HG03558 (cell line): ENCODE measurements around the gene NTHL1.

Experiments used
- ATAC-seq: cut with Tn5 transposase; IDR thresholded peaks from one replicate; pipeline ENCODE4 v1.9.1; 2021; ENCODE audit warnings: moderate number of reproducible peaks; ENCODE audit not compliant: unreplicated experiment; ENCODE audit errors: extremely low read depth

Gene NTHL1

DNA sequence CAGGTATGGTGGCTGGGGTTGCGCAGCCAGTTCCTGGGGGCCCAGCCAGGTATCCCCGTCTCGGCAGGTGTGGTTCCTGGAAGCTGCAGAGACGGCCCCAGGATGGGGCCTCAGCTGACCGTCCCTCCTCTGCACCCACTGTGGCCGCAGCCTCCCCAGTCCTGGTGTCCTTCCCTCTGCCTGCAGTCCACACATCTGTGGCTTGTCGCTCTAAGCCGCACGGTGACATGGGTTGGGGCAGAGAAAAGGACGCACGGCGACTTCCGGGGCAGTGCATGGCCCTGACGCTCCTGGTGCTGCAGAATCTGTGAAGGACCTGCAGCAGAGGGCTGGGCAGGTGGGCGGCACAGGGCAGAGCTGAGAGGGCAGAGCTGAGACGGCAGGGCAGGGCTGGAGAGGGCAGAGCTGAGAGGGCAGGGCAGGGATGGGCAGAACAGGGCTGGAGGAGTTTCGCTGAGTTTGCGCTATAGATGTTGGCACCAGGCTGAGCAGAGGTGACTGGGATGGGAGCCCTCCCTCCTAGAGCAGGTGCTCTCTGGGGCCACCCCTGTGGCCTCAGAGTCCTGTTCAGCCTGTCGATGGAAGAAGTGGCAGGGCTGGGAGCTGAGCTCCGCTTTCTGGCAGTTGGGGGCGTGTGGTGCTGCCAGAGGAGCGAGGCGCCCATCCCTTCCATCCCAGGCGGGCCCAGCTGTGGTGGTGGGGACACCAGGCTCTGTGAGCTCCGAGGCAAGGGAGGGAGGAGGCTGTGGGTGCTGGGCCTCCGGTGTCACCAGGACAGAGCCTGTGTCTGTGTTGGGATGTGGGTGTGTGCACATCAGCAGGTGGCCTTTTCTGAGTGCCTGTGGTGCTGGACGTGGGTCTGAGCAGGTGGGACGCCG, 23.2 kb upstream of the NTHL1 start:
- no peak for ATAC-seq

DNA sequence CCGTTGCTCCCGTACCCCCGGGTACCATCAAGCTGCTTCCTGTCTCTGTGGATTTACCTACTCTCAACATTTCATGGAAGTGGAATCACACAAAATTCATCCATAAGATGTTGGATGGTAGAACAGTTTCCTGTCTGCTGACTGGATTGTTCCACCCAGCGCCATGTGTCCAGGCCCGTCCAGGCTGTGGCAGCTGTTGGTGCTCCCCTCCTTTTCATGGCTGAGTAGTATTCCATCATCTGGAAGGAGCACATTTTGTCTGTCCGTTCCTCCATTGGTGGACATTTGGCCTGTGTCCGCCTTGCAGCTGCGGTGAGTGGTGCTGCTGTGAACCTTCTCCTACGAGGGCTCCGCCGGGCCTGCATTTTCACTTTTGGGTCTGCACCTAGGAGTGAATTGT, 18.5 kb upstream of the NTHL1 start:
- ATAC-seq = no peak

DNA sequence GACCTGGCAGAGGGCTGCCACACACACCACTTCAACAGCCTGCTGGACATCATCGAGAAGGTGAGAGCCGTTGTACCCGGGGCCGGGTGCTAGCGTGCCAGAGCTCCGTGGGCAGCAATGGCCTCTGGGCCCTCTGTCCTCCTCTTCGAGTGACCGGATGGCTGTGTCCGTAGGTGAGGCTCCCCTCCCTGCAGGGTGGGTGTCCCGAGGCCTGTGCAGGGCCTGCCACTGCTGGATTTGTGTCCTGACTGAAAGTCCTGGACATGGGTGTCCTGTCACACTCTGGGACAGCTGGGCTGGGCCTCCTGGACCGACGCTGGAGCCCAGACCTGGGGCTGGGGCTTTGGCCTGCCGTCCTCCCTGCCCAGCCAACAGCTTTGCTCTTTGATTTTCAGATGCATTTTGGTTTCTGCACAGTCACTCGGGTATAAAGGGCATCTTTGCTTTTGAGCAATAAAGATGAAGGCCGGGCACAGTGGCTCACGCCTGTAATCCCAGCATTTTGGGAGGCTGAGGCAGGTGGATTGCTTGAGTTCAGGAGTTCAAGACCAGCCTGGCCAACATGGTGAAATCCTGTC, 16.8 kb upstream of the NTHL1 start:
- no peak for ATAC-seq

DNA sequence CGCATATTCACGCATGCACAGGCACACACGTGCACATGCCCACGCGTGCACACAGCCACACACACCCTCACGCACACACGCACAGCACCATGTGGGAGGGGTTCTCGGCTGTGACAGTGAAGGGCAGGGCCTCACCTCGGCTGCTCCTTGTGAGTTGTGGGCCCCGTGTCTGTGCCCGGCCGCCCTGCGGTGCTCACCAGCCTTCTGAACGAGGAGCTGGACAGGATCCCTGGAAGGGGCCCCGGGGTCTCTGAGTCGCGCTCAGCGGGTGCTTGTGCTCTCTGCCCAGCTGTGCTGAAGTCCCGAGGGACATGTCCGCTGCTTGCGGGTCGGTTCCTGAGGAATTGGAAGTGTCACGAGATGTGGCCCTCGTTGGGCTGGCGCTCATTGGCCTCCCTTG, 16.2 kb upstream of the NTHL1 start:
- no peak for ATAC-seq

DNA sequence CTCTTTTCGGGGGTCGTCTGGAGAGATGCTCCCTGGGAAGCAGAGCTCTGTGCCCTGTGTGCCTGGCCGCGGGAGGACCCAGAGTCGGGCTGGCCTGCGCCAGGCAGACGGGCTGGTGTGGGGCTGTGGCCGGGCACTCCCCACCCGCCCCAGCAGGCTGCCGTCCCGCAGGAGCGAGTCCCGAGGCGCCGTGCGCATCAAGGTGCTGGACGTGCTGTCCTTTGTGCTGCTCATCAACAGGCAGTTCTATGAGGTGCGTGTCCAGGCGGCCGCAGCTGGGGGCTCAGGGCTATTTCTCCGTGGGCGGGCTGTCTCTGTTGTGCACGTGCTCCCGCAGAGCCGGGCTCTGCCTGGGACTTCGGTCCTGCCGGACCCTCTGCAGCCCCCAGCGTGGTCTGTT, 15.2 kb upstream of the NTHL1 start:
- no peak for ATAC-seq

DNA sequence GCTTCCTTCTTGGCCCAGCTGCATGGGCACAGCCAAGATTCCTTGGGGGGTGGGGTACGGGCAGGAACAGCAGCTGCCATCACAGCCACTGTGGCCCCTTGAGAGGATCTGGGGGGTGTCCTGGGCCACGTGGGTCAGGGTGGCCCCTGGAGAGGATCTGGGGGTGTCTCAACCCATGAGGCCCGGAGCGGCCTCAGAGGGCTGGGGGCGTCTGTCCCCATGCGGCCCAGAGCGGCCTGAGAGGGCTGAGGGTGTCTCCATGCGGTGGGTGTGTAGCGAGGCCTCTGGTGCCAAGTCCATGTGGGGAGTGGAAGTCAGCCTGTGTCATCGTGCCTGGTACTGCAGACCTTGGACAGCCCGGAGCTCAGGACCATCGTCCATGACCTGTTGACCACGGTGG, 13.9 kb upstream of the NTHL1 start:
- ATAC-seq = no peak

DNA sequence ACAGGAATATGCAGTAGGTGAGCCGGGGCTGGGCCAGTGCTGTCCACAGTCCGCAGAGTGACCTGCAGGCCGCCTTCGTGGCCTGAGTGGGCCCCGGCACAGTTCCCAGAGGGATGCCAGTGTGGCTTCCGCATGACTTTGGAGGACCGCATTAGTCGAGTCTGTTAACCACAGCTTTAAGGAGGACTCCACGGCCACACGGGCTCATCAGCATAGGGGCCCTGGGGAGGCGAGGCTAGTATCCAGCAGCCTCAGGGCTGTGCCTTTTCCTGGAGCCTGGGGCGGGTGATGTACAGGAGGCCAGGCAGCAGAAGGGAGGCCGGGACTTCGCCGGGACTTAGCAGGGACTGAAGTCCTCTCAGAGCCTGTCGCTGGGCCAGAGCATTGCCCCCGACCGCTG, 13.4 kb upstream of the NTHL1 start:
- no peak for ATAC-seq

DNA sequence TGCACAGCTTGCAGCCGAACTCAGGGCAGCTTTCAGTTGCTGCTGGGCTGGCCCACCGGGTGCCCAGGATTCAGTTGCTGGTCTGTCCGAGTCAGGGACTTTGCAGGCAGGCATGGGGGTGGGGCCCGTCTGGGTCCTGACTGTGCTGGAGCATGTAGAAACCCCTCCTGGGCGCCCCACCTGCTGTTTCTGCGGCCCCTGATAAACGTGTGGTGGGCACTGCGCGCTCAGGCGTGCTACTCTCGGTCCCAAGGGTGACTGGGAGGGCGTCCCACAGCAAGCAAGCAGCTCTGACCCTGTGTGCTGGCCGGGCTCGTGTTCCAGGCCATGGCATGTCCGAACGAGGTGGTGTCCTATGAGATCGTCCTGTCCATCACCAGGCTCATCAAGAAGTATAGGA, 12.7 kb upstream of the NTHL1 start:
- ATAC-seq = no peak

DNA sequence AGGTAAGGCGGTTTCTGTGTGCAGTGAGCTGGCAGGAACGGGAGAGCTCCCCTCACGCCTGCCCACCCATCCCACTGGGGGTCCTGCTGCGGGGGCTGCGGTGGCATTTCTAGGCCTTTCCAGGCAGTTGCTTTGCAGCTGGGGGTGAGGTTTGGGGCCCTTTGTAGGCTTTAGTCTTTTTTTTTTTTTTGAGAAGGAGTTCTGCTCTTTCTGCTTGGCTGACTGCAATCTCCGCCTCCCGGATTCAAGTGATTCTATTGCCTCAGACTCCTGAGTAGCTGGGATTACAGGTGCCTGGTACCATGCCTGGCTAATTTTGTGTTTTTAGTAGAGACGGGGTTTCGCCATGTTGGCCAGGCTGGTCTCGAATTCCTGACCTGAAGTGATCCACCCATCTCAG, 11.2 kb upstream of the NTHL1 start:
- no peak for ATAC-seq

DNA sequence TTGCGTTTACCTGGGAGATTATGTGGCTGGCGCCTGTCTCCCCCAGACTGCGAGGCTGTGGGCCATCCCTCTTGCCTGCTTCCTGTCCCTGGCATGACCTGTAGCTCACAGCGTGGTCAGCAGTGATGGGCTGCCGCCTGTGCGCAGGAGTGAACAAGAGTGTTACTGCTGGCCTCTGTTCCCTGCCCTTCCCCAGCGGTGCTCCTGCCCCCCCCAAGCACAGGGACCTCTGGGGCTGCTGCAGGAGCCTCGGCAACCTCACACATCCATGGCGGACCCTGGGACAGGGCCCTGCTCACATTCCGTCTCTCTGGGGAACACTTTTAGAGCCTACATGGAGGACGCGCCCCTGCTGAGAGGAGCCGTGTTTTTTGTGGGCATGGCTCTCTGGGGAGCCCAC, 10.8 kb upstream of the NTHL1 start:
- no peak for ATAC-seq

DNA sequence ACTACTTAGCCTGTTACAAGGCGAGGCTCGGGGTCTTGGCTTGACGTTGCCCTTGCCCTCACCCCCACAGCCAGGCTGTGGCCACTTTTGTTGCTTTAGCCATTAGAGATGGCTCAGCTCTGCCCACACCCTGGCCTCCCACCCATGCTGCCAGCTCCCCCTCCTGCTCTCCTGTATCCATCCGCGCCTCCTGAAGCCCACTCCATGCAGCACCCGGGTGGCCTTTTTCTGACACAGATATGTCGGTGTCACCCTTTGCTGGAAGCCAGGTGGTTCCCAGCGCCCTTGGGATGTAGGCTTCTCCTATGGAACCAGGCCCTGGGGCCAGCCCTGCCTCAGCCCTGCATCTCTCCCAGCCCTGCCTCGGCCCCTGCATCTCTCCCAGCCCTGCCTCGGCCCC, 9.8 kb upstream of the NTHL1 start:
- ATAC-seq = no peak

DNA sequence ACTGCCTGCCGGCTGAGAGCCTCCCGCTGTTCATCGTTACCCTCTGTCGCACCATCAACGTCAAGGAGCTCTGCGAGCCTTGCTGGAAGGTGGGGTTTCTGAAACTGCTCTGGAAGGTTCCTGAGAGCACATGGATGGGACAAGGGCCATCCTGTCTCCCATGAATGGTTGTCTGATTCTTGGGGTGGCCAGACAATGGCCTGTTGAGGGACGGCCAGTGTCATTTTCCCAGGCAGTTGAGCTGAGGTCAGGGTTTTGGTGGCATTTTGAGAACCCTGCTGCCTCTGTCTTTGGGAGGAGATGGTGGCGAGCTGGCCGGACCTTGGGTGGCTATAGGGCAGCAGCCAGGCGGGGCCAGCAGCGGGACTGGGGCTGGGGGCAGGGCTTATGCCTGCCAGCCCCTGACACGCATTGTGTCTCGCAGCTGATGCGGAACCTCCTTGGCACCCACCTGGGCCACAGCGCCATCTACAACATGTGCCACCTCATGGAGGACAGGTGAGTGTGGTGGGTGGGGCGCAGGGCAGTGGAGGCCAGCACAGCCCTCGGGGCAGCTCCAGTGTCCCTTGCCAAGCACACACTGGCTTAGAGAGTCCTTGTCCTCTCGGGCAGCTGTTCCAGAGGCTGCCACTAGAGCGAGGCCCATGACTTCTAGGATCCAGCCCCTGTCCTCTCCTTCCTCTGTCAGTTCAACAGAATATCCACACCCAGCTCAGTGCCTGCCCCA, 9.2 kb upstream of the NTHL1 start:
- no peak for ATAC-seq

DNA sequence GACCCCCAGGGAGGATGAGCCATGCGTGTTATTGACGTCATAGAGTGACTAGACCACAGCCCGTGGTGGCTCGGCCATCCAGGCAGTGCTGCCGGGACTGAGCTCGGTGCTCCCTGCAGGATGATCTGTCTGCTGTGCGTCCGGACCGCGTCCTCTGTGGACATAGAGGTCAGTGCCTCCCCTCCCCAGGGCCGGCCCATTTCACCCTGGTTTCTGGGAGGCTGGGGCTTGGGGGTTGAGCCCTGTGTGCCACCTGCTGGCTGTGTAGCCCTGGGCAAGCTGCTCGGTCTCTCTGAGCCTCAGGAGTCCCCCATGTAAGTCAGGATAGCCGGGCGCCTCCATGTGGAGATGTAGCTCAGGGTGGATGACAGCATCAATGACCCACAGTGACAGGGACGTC, 8.4 kb upstream of the NTHL1 start:
- ATAC-seq = no peak

DNA sequence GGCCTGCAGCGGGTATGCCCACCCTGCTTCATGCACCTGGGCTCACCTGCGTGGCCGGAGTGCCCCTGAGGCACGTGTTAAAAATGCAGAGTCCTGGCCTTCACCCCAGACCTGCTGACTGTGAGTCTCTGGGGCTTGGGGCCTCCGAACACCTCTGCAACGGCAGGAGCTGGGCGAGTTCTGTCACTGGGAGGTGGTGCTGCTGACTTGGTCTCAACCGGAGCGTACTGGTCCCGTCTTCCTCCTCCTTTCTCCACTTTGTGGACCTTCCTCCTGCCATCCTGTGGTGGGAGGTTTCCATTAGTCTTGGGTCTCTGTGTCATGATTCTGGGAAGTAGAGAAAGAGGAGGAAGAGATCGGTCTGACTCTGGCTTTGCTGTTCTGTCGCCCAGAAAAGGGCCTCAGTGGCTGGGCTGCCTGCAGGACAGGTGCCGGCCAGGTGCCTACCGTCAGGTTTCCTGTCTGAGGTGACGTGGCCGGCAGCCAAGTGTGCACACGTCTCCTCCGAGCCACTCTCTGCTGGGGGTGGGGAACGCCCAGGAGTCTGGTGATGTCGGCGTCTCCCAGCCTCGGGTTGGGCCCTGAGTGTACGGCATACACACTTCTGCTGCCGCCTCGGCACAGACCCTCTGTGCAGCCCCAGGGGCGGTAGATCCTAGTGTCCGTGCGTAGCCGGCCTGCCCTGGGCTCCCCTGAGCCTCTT, 7.1 kb upstream of the NTHL1 start:
- ATAC-seq = no peak

DNA sequence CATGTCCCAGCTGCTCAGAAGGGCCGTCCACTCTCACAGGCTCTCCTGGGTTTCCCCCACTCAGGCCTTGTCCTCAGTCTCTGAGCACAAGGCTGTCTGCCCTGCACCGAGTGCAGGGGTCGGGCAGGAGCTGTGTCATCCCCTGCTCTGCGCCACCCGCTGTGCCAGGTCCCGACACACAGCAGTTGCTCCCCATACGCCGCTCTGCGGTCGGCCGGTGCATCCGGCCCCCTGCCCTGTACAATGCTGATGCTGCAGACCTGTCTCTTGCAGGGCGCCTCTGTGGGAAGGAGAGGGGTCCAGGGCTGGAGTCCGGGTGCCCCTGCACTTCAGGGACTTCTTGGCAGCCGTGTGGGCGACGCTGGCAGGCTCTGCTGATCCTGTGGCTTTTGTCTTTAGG, 6.3 kb upstream of the NTHL1 start:
- no peak for ATAC-seq

DNA sequence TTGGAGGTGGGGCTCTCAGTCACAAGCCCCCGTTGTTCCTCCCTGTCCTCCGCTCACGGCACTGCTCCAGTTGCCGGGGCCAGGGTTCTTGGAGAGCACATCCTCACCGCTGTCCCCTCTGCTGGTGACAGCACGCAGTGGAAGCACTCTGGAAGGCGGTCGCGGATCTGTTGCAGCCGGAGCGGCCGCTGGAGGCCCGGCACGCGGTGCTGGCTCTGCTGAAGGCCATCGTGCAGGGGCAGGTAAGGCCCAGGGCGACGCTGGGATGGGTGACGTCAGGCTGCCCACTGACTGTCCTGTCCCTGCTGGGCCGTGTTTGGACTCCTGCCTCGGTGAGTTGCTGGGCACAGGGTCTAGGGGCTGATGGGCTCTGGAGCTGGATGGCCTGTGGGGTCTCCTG, 5.6 kb upstream of the NTHL1 start:
- ATAC-seq = no peak

DNA sequence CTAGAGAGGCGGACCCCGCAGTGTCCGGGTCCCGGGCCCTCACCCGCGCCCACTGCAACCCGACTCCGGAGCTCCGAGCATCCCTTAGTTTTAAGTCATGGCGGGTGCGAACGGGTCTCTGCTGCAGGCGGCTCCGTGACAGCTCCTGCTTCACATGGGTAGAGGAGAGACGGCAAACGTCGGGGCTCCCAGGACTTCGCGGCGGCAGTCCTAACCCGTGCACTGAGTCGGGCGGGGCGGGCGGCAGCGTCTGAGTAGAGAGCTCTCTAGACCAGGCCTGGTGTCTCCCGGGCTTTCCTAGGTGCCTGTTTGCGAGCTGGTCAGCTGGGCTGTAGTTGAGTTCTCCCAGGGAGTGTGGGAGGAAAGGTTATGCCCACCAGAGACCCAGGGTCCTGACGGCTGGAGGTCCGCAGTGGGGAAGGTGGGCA, 496 bp upstream of the NTHL1 start:
- no peak for ATAC-seq

DNA sequence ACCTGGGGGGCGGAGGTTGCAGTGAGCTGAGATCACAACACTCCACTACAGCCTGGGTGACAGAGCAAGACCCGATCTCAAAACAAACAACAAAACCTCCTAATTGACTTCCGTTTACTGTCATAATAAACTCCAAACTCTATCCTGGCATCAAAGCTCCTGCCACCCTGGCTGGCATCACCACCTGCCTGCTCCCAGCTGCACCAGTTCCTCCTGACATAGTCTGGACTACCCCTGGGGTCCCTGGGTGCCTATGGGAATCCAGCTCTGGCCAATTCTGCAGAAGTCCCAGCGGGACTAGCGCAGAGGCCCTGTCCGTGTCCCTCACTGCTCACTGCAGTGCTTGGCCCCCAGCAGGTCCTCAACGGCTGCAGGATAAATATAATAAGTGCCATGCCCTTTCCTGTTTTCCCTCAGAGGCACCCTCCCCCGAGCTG, 723 bp downstream of the NTHL1 start:
- no peak for ATAC-seq

DNA sequence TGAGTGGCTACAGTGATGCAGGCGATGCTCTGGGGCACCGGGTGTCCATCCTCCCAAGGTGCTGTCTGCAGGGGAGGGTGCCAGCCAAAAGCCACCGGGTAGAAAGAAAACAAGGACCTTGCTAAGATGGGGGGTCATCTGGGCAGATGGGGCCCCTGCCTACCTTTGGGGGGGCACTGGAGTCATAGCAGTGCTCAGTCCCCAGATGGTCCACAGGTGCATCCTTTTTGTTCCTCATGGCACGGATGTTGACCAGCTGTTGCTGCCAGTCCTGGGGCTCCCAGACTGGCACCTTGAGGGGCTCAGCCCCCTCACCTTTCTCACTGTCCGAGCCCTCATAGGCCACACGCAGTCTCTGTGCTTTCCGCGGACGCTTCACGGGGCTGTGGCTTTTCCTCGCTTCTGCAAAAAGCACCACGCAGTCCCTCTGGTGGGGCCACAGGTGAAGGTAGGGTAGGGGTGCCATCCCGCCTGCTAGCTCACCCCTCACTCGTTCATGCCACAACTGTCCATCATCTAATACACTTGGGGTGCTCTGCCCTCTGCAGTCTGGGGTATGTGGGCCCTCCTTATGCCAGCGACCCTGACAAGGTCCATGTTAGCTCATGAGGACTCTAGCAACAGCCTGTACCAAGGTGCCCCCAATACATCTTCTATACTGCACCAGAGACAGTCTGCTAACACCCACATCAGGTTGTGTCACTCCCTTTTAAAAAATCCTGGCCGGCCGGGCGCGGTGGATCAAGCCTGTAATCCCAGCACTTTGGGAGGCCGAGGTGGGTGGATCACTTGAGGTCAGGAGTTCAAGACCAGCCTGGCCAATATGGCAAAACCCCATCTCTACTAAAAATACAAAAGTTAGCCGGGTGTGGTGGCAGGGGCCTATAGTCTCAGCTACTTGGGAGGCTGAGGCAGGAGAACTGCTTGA, 1.4 kb downstream of the NTHL1 start:
- ATAC-seq = no peak

DNA sequence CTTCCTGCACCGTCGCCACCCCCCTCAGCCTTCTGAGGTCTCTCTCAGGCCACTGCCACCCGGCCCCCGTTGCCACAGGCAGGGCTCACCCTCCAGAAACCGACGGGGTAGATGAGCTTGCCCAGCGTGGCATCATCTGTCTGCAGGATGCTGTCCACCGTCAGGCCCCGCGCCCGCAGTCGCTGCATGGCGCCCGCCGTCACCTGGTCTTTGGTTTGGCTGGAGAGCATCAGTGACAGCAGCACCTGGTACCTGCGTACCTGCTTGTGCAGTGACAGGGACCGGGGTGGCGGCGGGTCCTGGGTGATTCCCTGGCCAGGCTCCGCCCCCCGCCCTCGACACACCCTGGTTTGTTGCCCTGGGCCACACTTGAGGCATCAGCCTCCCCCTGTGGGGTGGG, 3.1 kb downstream of the NTHL1 start:
- no peak for ATAC-seq
